GM20431 (cell line): Measurements from ENCODE around the gene RBCK1.
"Not testable (repeated sequence)": the region's sequence is repeated elsewhere in the genome, so short reads cannot be mapped to it uniquely, and the experiment has no call there.

Experiments used
- in situ Hi-C: fragments of 300-500 bp; cut with MseI, MboI; formaldehyde crosslinking; loops from one replicate; pipeline ENCODE4 v1.15.0; 2020; ENCODE audit warnings: low sequenced_read_pairs; ENCODE audit not compliant: unreplicated experiment

RBCK1 gene

DNA sequence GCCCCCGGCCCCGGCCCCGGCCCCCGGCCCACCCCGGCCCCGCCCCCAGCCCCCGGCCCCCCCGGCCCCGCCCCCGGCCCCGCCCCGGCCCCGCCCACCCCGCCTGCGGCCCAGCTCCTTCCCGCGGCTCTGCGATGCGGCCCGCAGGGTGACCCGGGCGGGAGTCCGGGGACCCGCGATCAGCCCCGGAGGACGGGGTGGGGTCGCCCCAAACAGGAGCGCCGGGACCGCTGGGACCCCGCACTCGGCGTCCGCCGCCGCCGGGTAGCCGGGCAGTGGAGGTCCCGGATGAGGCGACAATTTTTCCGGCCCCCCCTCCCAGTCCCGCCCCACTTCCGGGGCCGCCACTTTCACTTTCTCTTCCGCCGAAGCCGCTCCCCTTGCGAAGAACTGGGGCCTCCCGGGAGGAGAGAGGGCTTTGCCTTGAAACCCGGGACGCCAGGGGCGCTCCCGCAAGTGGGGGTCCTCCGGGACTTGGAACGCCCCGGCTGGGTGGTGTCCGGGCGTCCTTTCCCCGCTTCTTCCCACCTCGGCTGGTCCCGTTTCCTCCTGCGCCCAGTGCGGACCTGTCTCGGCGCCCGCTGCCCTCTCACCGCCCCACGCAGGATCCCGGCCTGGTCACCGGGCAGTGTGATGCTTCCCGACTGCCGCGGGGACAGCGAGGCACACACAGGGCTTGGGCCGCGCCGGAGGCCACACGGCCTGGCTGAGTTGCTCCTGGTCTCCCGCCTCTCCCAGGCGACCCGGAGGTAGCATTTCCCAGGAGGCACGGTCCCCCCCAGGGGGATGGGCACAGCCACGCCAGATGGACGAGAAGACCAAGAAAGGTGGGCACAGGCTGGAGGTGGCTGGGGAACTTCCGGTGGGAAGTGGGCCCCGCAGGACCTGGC, at the start of gene RBCK1:
Gene RBCK1 (plus strand): TSS at position 347 of the 890 bp plus-strand sequence. CDS start 459 bp downstream, at position 806.
- in situ Hi-C loops: no loop called here

DNA sequence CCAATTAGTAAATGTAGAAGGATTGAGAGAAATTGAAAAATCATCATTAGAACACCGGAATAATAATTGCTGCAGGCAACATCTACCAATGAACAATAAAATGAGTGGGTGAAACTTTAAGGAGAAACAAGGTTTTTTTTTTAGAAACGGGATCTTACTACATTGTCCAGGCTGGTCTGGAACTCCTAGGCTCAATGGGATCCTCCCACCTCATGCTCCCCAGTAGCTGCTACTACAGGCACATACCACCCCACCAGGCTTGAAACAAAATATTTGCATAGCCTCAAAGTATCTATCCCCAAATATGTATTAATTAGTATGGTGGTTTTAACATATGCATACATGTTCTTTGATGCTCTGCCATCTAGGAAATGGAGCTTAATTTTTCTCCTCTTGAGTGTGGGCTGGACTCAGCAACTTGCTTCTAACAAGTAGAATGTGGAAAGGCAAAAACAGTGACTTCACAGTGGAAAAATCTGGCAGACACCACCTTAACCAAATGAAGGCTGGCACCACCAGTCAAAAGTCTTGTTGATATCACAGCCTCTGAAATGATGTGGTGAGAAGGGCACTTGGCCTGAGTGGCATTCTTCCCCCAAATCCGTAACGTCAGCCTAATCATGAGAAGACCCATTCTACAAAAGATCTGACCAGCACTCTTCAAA, 49.1 kb upstream of the RBCK1 start:
- in situ Hi-C loops: loop anchor here (10.0 kb wide), 1 partner anchor 116 kb away; no protein-coding TSS in a partner anchor

DNA sequence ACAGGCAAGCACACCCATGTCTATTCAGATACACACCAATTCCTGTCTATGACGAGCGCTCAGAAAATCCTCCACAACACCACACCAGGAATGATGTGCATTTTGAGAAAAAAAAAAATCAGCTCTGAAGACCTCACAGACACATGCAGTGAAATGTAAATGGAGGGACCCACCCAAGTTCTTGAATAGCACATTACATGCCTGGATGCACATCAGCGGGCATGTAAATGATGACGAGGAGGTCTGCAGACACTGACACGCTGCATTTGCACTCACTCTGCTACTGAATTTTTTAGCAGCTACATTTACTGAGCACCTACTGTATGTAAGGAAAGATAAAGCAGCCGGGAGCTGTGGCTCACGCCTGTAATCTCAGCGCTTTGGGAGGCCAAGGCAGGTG, 46.5 kb upstream of the RBCK1 start:
- in situ Hi-C loops: no loop called here

DNA sequence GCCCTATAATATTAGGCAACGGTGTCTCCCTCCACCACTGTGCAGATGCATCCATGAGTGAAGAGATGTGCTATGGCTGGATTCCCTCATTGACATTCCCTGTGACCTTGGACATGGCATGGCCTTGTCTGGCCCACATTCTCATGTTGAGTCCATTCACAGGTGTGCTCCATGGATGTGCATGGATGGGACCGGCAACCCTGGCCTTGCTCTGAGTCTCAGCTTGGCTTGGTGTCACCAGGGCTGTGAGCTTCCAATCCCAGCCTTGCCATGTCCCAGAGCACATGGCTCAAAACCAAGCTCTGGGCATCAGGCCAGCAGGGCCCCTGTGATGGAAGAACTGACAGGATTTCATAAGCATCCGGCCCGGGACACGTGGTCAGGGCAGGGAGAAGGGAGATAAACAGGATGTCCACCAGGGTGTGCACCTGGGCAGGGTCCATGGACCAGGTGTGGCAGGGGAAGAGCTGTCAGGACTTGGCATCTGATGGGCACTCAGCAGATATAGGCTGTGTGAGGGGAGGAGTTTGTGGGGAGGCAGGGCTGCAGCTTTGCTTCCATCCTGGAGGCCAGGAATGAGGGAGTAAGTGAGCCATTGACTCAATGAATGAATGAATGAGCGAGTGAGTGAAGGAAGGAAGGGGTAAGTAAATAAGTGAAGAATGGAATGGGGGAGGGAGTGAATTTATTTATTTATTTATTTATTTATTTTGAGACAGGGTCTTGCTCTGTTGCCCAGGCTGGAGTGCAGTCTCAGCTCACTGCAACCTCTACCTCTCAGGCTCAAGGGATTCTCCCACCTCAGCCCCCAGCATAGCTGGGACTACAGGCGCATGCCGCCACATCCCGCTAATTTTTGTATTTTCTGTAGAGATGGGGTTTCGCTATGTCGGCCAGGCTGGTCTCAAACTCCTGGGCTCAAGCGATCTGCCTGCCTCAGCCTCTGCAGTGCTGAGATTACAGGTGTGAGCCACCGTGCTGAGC, 45.5 kb upstream of the RBCK1 start:
- in situ Hi-C loops: no loop called here

DNA sequence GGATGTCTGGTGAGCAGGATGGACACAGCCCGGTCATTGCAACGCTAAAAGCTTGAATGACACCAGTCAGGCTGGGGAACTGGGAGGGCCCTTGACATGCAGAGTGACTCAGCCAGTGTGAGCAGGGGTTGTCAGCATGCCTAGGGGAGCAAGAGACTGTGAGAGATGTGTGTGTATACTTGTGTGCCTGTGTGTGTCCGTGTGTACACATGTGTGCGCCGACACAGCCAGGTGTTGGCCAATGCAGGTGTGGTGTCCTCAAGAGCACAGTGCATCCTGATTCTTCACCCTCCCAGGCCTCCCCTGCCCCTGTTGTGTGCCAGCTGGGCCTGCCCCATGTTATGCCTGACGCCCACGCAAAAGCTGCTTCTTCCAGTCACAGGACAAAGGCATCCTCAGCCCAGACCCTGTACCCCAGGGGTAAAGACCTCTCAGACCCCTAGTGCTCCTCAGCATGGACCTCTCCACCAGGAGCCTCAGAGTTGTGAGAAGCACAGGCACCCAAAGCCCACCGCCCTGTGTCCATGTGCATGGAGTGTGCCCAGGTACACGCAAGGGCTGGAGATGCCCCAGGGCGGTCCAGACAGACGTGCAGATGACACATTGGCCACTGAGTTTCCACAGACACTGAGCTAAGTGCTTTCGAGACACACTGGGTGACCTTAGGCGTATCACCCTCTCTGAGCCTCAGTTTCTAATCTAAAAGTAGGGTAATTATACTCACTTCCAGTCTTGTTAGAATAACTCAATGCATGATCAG, 44.6 kb upstream of the RBCK1 start:
- in situ Hi-C loops: no loop called here

DNA sequence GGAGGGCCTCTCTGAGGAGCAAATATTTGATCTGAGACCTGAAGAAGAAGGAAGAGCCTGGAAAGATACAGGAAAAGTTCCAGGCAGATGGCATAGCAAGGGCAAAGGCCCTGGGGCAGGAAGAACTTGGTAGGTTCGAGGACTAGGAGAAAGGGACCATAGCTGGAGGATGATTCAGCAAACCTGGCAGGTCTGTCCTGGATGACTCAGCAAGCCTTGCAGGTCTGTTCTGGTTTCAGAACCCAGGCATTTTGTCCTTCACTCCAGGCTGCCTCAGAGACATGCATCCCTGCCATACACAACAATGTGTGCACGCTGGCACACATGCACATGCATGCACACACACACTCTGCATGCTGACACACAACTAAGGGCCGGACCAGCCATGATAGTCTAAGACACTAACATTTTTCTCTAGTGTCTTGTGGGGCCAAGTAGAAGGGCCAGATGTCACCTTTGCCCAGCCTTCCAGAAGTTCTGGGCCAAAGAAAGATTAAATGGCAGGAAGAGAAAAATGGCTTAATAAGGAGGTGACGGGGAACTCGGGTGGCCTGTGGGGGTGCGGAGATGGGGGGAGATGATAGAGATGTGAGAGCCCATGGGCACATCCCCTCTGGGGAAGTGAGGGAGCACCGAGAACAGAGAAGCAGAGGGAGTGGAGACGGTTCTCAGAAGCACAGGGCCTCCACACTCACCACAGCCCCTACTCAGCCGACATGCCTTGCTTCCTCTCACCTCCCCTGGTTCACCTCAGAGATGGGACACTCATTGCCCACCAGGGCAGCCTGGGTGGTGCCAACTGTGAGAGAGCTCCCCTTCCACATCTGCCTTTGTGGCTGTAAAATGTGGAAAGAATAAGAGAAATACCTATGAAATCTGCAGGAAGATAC, 42.9 kb upstream of the RBCK1 start:
- in situ Hi-C loops: no loop called here

DNA sequence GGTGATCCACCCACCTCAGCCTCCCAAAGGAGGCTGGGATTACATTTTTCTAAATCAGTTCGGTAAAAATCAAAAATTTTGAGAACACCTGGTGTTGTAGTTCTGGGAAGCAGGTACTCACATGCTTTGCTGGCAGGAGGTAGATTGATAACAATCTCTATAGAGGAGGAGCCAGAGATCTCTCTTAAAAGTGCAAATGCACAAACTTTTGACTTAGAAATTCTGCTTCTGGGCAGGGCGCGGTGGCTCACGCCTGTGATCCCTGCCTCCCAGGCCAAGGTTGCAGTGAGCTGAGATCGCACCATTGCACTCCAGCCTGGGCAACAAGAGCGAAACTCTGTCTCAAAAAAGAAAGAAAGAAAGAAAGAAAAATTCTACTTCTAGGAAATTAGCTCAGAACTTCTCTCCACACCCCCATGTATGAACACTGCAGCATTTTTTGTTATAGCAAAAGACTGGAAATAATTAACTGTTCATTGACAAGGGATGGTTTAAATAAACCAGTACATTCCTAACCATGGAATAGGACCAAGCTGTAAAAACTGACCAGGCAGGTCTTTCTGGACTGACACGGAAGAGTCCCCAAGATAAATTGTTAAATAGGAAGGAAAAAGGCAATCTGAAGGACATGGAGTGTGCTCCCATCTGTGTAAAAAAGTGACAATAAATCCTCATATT, 41.9 kb upstream of the RBCK1 start:
- in situ Hi-C loops: no loop called here

DNA sequence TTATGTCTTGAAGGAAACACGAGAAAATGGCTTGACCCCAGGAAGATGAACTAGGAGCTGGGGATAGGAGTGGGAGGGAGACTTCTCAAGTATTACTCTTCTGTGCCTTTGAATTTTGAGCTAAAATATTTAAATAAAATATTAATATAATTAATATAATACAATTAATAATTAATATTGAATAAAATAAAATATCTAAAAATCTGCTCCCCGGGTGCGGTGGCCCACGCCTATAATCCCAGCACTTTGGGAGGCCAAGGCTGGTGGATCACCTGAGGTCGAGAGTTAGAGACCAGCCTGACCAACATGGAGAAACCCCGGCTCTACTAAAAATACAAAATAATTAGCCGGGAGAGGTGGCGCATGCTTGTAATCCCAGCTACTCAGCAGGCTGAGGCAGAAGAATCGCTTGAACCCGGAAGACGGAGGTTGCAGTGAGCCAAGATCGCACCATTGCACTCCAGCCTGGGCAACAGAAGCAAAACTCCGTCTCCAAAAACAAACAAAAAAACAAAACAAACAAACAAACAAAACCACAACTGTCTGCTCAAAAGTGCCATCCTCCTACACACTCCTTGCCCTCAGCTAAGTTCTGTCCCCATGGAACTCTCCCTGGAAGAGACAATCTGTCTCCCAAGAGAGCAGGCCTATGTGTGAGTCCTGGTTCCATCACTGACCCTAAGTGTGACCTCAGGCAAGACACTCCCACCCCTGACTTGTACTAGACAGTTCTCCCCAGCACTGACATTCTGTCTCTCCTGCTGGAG, 41.2 kb upstream of the RBCK1 start:
- in situ Hi-C loops: no loop called here

DNA sequence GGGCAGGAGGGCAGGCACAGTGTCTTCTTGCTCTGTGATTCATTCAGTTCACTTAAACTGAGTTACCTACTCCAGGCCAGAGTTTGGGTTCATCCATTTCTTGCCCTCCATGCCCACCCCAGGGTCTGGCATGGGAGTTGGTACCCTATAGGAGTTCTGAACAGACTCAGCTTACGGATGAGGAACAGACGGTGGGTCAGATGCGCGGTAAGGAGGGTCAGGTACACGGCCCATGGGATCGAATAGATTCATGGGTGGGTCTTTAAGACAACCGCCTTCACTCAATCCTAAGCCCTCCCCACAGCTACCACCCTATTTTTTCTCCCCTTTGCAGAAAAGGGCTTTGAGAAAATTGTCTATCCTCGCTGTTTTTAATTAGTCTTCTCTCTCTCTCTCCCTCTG, 40.6 kb upstream of the RBCK1 start:
- in situ Hi-C loops: no loop called here

DNA sequence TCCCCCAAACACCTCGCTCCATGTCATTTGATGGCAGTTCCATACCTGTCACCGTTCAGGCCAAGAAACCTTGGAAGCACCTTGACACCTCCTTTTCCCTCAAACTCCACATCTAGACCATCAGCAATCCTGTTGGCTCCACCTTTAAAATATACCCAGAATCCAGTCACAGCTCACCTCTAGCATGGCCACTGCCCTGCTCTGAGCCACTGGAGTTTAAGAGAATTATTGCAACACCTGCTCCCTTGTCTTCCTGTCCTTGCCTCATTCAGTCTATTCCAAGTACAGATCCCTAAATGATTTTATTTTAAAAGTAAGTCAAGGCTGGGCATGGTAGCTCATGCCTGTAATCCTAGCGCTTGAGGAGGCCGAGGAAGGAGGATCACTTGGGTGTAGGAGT, 39.2 kb upstream of the RBCK1 start:
- in situ Hi-C loops: no loop called here

DNA sequence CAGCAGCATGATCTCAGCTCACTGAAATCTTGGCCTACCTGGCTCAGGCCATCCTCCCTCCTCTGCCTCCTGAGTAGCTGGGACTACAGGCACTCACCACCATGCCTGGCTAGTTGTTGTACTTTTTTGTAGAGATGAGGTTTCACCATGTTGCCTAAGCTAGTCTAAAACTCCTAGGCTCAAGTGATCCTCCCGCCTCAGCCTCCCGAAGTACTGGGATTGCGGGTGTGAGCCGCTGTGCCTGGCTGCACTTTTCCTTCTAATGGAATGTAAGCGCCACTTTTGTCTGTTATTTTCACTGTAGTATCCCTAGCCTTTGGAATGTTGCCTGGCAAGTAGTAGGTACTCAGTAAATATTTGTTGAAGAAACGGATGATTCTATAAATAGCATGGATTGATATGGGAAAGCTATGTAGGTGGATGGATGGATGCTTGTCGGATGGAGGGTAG, 37.9 kb upstream of the RBCK1 start:
- in situ Hi-C loops: no loop called here

DNA sequence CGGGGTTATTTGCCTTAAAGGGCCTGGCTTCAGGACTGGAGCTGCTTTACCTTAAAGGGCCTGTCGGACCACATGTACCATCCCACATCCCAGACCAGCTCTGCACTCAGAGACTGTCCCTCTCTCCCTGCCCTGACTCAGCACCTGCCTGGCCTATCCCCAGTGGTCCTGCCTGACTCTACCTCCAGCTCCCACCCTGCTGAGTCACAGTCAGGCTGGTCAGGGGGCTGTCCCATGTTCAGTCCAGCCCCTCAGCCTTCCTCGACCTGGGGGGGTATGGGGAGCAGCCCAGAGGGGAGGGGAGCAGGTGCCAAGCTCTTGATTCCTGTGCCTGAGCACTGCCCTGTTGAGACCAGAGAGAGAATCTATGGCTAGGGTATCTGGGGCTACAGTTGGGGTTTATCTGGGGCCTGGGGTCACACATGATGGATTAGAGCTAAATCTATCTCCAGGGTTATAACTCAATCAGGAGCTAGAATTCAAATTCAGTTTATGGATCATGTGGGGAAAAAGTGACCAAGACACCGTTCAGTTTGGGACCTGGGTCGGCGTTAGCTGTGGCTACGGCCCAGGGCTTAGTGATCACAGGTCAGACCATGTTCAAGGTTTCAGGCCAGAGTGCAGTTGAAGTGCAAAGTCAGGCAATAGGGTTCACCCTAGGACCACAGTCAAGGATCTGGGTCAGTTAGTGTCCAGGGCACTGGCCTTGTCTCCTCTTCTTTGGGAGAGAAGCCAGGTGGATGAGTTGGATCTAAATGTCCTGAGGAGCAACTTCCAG, 36.9 kb upstream of the RBCK1 start:
- in situ Hi-C loops: no loop called here

DNA sequence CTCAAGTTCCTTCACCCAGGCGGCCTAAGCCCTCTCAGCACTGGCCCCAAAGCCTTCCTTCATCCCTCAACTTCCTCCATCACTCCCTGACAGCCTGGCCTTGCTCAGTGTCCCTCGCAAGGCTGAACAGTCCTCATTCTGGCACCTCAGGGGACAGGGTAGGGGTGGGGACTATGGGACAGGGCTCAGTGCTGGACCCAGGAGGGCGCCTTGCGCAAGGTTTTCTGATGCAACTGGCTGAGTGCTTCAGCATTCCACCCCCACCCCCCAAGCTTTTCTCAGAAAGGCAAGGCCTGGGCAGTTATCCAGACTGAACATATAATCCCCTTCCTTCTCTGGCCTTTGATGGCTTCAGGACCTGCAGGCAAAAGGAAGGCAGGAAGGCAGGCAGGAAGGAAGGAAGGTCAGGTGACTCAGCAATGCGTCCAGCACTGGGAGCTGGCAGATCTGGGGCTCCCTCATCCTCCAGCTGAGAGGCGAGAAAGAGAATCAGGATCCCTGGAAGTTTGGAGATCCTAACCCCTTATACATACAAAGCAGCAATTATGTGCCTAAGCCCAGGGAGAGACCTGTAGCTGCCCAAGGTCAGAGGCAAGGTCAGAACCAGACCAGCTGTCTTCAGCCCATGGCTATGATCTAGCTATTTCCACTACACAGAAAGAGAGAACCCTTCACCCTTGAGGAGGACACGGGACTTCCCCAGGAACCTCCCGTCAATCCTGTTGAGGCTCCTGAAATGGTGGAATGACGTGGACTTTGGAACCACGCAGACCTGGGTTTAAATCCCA, 36.1 kb upstream of the RBCK1 start:
- in situ Hi-C loops: no loop called here

DNA sequence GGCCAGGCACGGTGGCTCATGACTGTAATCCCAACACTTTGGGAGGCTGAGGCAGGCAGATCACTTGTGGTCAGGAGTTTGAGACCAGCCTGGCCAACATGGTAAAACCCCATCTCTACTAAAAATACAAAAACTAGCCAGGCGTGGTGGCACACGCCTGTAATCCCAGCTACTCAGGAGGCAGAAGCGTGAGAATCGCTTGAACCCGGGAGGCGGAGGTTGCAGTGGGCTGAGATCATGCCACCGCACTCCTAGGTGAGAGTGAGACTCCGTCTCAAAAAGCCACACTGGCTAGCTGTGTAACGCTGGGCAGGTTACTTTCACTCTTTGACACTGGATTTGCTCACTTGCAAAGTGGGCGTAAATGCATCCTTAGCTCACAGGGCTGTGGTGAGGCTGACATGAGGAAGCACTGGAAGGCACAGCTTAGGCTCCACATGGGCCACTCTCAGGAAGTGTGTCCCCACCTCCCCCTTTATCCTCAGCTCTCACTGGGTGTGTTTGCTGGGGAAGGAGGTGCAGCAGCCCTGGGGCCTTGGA, 35.5 kb upstream of the RBCK1 start:
- in situ Hi-C loops: not testable (repeated sequence)

DNA sequence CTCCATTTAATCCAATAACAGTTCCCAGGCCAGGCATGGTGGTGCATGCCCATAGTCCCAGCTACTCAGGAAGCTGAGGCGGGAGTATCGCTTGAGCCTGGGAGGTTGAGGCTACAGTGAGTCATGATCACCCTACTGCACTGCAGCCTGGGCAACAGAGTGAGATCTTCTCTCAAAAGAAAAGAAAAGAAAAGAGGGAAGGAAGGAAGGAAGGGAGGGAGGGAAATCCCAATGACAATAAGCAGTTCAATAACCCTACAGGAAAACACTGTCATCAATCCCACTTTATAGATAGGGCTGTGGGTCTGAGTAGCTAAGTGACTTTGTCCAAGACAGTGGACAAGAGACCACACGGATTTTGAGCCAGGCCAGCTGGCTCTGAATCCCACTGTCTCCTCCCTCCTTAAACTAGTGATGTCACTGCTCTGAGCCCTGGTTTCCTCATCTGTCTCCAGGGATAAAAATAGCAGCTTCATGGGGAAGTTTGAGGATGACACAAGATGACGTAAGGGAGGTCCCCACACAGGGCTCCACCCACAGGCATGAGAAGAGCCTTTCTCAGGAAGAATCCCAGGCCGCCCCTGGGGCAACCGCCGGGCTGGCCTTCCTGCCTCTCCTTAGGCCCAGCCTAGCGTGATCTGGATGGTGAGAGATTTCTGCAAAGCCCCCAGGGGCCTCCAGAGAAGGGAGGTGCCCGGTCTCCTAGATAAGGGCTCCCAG, 34.8 kb upstream of the RBCK1 start:
- in situ Hi-C loops: no loop called here
